Head of caudate nucleus (tissue), 42 donors: ENCODE results near the gene PHACTR3.

Source experiments
- DNase-seq, 42 donors: peaks; one replicate each; pipeline versions ENCODE4 v3.0.0 to v3.0.0-alpha.2; 2020 to 2021; ENCODE audit warnings: mixed read lengths in 7 of 42
- intact Hi-C: fragments of 100-400 bp; cut with DNase I; formaldehyde crosslinking; loops from one replicate; pipeline ENCODE4 v1.15.0; 2022

Gene PHACTR3

DNA sequence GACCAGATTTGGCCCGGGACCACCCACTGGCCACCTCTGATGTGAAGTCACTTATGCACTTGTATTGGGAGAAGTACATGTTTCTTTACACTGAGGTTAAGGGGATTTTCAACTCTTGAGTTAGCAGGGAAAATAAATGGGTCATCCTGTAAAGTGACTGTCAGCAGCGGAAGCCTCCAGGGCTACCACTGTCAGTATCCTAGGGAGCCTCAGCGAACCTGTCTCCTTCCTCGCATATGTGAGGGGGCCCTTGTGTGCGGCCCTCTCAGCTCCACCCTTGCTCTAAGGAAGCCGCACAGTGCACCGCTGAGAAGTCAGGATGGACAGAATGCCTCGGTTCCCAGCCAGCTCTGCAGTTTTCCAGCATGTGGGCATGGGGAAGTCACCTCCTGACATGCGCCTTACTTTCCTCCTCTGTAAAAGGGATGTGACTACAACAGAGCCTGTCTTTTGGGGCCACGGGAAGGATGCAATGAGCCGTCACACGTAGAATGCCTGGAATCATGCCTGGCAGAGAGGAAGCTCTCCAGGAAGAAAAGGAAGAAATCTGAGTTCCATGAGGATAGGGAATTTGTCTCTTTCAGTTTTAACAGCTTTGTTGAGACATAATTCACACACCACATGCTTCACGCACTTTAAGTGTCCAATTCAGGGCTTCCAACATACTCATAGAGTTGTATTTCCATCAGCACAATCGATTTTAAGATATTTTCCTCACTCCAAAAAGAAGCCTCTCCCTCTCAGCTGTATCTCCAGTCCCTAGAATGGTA is 213.7 kb downstream of the PHACTR3 start:
- DNase-seq, result peak in 3 of 42 donors; percentile 0 to 26 (median 14)
- intact Hi-C loops, result no loop called here

DNA sequence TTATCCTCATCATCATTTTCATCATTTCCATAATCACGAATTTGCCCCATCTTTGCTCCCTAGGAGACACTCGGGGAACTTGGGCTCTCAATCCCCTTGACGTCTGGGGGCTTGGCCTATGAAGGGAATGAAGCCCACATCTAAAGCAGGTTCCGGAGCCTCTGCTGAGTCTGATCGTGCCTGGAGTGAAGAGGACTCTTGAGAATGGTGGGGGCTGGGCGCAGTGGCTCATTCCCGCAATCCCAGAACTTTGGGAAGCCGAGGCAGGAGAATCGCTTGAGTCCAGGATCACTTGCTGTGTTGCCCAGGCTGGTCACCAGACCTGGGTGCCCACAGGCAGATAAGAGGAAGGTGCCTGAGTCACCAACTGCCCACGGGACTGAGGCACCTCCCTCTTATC is 214.6 kb downstream of the PHACTR3 start:
- intact Hi-C loops, result no loop called here
- peak in 3 of 42 donors; percentile 12 to 16 (median 14) for DNase-seq

DNA sequence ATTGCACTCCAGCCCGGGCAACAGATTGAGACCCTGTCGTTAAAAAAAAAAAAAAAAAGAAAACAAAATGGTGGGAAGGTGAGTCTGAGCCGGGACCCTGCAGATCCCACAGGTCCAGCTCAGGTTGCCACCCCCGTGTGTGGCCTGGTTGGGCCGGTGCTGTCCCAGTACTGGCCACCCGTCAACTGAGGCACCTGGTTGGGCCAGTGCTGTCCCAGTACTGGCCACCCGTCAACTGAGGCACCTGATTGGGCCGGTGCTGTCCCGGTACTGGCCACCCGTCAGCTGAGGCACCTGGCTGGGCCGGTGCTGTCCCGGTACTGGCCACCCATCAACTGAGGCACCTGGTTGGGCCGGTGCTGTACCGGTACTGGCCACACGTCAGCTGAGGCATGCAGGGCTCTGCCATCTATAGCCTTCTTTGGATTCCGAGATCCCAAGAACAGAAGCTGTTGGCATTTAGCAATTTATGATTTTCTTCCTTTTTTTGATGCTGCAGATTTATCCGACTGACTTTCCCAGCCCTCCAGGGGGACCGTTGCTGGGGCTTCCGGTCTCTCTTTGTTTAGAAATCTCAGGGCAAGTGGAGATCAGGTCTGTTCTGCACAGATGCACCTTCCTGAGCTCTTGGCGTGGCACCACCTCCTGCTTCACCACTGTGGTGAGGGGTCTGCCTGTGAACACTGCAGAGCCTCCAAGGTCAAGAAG is 215.3 kb downstream of the PHACTR3 start:
- intact Hi-C loops, result no loop called here
- DNase-seq, result peak in 5 of 42 donors; percentile 0 to 40 (median 31)

DNA sequence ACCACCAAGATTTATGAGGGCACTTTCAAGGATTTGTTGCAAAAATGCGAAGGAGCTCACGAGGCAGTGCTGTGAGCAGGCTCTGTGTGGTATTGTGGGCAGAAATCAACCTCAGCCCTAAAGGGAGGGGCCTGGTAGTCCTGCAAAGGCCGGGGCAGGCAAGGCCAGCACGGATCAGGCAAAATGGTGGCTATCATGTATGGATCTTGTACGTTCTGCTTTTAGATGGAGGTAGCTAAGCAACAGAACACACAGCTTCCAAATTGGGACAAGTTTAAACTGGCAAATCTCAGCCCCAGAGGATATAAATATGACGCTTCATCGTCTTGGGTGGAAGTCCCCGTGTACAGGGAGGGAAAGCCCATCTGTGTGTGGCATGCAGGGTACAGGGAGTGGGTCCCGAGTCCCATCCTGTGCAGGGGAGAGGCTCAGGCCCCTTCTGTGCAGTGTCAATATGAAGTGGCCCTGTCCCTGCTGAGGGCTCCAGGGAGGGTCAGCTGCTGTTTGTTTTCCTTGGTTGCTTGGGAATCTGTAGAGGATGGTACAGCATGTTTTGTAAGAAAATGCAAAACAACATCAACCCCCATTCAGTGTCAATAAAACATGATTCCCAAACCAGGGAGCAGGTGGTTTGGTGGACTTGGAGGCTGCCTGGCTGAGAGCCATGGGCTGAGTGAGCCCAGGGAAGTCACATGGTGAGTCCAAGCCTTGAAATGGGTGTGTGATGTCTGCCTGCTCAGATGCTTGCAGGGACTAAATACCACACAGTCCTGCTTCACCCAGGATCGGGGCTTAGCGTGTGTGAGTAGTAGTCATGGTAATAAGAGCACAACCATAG is 216.1 kb downstream of the PHACTR3 start:
- peak in 37 of 42 donors; percentile 31 to 80 (median 63) for DNase-seq
- intact Hi-C loops, result no loop called here

DNA sequence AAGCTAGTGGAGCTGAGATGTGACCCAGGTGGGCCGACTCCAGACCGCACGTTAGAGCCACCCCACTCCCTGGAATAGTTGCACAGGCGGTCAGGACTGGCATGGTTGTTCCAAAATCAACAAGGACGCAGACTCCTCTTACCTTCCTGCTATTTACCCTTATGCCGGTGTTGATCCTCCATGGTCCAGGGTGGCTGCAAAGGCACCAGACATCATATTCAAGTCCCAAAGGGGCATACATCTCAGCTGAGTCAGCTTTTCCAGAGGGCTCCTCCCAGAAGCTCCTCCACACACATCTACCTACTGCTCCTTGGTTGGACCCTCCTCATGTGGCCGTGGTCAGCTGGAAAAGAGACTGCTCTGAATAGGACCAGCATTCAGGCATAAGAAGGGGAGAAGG is 216.9 kb downstream of the PHACTR3 start:
- intact Hi-C loops, result no loop called here
- DNase-seq, result peak in 2 of 42 donors; percentile 6 to 30

DNA sequence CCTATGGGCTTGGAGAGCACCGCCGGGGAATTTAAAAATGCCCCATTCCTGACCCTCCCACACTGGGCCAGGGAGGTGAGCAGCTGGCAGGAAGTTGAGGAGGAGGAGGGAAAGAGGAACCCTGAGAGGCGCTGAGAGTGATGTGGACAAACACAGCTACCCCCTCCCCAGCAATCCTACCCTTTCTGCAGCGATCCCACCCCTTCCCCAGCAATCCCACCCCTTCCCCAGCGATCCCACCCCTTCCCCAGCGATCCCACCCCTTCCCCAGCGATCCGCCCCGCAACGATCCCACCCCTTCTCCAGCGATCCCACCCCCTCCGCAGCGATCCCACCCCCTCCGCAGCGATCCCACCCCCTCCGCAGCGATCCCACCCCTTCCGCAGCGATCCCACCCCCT is 217.4 kb downstream of the PHACTR3 start:
- peak in 1 of 42 donors; percentile 3 for DNase-seq

DNA sequence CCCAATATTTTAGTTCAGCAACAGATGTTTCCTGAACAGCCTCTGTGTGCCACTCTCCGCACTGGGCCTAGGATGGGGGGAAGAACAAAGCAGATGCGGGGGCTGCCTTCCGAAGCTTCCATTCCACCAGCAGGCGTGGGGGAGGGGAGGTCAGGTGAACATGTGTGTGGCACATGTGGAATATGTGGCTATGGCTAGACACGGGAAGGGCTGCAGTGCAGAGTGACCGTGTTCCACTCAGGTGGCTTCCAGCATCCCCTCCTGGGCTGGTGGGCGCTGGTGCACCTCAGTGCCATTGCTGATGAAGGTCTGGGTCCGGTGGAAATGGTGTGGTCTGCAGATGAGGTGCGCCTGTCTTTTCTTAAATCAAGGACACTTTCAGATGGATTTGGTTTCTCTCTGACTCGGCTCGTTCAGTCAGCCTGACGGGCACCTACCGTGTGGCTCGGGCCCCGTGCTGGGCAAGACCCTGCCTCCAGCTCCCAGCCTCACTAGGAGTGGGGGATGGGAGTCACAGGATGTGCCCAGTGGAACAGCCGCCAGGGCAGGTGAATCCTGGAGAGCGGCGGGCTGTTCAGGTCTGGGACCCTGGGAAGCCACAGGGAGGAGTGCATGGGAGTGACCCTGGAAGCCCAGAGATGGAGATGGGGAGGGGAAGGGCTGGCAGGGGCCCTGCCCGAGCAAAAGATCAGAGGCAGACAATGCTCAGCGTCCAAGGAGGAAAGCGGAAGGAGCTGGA is 218.1 kb downstream of the PHACTR3 start:
- intact Hi-C loops, result no loop called here
- peak in 4 of 42 donors; percentile 14 to 32 (median 24) for DNase-seq

More for the DNA sequence above, 217.4 kb downstream of the PHACTR3 start:
- intact Hi-C loops, result no loop called here

DNA sequence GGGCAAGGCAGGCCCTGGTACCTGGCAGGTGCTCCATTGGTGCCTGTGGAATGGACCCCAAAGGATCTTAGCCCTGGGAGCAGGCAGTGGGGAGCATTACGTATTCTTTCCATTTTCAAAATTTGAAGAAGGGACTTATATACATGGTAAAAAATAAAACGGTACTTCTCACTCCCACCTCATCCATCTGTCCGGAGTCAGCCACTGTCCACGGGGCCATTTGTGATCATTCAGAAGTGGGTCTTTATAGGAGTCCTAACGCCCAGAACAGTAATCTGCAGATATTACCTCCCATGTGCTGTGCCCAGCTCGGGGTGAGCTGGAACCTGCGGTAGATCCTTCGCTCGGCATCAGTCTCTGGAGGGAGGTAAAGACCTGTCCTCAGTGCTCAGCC is 218.7 kb downstream of the PHACTR3 start:
- intact Hi-C loops, result no loop called here
- peak in 2 of 42 donors; percentile 10 to 39 for DNase-seq

DNA sequence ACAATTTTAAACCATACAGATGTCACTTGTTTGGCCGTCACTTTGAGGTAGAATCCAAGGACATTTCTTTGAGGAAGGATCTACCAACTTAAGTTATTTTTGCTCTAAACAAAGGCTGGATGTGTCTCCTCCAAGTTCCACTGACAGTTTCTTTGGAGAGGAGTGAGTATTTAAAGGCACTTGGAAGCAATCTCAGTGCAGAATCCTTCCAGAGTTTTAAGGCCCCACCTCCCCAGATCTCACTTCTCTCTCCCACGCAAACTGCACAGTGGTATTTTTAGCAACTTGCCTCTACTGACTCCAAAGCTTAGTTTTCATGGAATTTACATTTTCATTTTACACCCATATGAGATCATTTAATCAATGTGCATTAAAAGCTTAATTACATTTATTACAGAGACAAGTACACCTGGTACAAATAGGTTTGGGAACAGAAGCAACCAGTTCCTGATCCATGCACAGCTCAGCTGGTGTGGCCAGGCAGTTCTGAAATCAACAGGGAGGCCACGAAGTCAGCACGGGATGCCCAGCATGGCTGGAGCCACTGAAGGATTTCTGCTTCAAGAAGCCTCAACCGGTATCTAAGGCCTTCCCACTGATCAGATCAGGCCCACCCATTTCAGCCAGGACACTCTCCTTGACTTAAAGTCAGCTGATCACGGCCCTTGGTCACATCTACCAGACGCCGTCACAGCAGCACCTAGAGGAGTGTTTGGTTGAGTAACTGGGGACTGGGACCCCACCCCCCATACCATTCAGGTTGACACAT is 219.3 kb downstream of the PHACTR3 start:
- intact Hi-C loops, result no loop called here
- DNase-seq, result peak in 5 of 42 donors; percentile 16 to 42 (median 34)

DNA sequence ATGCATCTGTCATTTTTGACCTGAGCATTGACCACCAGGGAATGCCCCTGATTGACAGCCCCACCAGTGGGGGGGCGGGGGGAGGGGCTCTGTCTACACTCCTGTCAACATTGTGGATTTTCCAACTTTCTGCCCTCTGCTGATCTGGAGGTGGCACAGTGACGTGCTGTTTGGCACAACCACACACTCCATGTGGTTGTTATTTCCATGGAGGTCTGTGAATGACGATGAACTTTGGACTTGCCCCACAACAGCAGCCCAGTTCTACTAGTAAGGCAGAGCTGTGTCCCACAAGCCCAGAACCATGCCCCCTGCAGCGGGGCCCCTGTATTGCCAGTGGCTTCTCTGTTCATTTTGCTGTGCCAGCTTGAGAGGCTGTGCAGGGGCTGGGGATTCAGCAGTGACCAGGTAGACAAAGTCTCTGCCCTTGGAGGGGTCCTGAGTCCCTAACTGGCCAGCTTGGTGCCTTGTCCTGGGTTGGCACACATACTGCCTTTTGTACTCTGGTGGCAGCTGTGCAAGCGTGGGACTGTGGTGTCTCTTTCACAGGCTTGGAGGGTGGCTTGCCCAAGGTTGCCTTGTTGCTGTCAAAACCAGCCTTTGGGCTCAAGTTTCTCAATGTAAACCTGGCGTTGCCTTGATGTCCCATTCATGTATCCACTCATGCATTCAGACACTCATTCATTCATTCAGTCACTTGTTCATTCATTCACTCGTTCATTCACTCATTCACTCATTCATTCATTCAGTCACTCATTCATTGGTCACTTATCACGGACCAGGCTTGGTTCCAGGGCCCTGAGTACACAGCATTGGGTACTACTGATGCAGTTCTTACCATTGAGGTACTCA is 220.6 kb downstream of the PHACTR3 start:
- peak in 4 of 42 donors; percentile 12 to 40 (median 32) for DNase-seq
- intact Hi-C loops, result no loop called here

DNA sequence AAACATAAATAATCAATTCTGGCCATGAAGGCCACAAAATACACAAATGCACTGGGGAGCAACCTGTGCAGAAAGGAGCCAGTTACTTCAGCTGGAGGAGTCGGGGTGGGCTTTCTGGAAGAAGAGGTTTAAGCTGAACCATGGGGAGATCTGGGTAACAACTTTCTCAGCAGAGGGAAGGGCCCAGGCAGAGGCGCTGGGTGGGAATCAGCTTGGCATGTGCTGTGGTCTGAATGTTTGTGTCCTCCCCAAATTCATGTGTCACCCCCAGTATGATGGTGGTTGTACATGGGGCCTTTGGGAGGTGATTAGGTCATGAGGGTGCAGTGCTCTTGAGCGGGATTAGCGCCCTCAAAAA is 221.2 kb downstream of the PHACTR3 start:
- intact Hi-C loops, result no loop called here
- peak in 1 of 42 donors; percentile 3 for DNase-seq

DNA sequence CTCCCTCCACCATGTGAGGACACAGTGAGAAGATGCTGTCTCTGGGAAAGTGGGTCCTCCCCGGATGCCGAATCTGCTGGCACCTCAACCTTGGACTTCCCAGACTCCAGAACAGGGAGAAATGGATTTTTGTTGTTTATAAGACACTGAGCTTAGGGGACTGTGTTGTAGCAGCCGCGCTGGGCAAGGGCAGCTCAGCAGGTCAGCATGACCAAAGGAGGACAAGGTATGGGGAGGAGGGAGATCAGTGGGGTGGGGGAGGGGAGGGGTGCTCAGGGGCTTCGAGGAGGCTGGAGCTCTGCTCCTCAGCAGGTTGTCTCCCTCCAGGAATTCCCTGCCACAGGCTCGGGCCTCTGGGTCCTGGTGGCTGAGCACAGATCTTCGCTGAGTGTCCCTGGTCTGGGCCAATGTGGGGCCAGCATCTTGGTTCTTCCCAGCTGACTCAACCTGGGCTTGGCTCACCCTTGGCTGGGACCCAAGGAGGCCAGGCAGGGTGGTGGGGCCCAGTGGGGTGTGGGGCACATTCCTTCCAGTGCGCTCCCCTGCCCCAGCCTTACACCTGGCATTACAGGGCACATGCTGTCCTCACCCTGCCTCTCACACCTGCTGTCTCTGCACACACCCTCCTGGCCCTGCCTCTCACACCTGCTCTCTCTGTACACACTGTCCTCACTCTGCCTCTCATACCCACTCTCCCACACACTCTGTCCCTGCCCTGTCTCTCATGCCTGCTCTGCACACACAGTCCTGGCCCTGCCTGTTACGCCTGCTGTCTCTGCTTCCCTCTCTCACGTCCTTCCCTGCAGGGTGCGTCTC is 221.8 kb downstream of the PHACTR3 start:
- intact Hi-C loops, result no loop called here
- peak in 7 of 42 donors; percentile 3 to 38 (median 23) for DNase-seq

DNA sequence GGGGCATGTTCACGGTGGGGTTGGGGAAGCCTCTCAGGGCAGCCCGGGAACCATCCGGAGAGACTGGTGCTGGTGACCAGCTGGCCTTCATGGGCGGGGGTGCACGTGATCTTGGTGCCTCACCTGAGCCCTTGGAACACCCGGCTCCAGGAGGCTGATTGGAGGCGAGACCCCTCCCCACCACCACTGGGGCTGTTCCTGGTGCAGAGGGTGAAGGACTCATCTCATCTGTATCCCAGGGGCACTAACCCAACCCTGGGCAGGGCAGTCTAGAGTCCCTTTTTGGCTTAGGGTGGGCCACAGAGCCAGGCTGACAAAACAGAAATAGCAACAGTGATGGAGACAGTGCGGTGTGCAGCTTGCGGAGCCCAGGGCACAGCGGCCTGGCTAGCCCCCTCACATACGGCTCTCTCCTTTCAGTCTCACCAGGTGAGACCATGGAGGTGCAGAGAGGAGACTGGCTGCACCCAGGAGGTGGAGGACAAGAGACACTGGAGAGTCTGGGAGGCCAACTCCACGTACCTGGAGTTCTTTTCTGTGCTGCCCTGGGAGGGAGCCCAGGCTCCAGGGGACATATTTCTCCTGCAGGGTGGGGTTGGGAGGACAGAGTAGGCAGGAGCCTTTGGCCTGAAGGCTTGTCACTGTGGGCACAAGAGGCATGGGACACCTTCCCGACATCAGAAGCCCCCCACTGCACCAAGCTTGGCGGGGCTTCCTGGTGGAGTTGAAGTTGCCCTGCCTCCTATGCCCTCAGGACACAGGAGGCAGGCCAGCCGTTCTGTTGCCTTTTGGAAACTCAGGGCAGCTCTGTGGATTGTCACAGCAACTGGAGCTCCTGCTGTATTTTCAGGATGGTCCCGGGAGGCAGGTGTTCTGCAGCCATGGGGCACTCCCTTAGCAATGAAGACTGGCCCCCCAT is 223.1 kb downstream of the PHACTR3 start:
- intact Hi-C loops, result no loop called here
- peak in 4 of 42 donors; percentile 4 to 34 (median 22) for DNase-seq

DNA sequence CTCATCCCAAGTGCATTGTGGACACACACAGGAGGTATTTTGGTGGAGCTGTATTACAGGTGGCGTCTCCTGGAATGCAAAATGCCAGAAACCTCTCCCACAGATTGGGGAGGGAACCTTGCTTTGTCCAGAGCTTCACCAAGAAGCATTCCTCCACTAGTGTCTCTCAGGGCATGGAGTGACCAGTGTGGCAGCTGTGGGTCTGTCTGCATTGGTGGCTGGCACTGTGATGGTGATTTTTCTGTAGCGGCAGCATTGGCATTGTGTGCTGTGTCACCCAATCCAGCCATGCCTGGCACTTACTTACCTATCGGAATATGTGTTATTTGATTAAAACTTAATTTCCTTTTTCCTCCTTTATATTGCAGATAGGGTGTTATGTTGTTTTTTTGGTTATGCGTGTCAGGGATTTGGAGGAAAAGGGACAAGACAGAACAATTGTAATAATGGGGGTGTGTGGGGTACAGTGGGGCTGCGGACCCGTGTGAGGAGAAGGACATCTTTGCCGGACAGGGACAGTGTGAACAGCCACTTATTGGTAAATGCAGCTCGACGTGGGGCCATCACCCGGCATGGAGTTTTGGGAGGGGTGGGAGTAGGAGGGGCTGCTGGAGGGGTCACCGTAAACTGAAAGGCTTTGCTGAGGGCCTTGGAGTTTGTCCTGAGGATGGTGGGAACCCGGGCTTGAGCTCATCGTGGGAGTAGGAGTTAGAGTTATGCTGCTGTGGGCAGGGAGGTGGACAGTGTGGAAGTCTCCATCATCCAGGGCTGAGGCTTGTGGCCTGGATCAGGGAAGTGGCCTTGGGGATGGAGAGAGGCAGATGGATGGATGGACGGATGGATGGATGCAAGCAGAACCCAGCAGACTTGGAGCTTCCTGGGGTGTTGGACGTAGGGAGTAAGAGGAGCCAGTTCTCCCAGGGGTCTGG is 224.0 kb downstream of the PHACTR3 start:
- peak in 3 of 42 donors; percentile 22 to 34 (median 31) for DNase-seq
- intact Hi-C loops, result no loop called here
